ENCODE data around the gene BCAN.

- TF ChIP-seq ZNF384 (IDR thresholded peaks at IDR 0.05): no peak
- TF ChIP-seq SP1 (IDR thresholded peaks at IDR 0.05): no peak
- no peak for TF ChIP-seq CTBP1 (IDR thresholded peaks at IDR 0.05; ENCODE audit: borderline replicate concordance)
- no peak for TF ChIP-seq ELF4 (IDR thresholded peaks at IDR 0.05)
- no peak for TF ChIP-seq FOXA1 (IDR thresholded peaks at IDR 0.05)
- TF ChIP-seq HDGF (IDR thresholded peaks at IDR 0.05; ENCODE audit: borderline replicate concordance): no peak
- TF ChIP-seq PKNOX1 (IDR thresholded peaks at IDR 0.05): no peak
- TF ChIP-seq FOXM1 (IDR thresholded peaks at IDR 0.05; ENCODE audit: borderline replicate concordance): no peak
- TF ChIP-seq TARDBP (IDR thresholded peaks at IDR 0.05): no peak
- no peak for TF ChIP-seq SUZ12 (IDR thresholded peaks at IDR 0.05)
- TF ChIP-seq ARNT (IDR thresholded peaks at IDR 0.05): no peak
- TF ChIP-seq BHLHE40 (IDR thresholded peaks at IDR 0.05; ENCODE audit: borderline replicate concordance): no peak
- TF ChIP-seq NFRKB (IDR thresholded peaks at IDR 0.05): no peak
- no peak for TF ChIP-seq FOXK2 (IDR thresholded peaks at IDR 0.05)
Observed at GRCh38 chr1:156619582-156619955, 22.3 kb upstream of the BCAN start.
